ENCODE measurements around the gene PGGHG. TPM values are rescaled to one million over a fixed set of nuclear protein-coding genes. Genes with fewer than 3 reads are reported as not detected.

The PGGHG gene
- total RNA-seq, 1 donor from 2014 or later = 13.1 TPM

DNA sequence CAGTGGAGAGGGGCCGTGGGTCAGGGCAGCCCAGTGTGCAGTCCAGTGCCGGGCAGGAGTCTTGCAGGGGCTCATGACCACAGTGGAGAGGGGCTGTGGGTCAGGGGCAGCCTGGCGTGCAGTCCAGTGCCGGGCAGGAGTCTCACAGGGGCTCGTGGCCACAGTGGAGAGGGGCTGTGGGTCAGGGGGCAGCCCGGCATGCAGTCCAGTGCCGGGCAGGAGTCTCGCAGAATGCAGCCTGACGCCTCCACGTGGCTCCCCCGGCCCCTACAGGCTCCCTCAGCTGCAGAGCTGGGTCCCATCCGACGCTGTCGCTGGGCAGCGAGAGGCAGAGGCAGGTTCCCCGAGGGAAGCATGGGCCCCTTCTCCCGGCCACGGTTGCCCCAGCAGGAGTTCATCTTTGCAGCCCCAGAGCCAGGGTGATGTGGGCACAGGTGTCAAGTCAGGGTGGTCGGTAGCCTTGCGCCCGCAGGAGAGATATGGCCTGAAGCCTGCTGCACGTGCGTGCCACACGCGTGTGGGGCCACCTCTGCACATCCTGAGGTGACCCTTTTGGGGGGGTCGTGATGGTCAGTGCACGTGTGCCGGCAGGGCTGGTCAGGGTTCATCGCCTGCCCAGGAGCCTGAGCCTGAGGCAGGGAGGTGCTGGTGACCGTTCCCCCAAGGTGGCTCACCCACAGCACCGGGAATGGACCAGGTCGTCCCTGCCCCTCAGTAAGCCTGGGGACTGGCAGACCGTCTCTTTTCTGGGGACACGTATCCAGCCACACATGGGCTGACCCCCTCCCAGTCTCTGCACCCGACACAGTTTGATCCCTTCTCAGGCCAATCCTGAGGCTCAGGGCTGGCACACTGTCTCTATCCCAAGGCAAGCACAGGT lies 7.5 kb downstream of the PGGHG start:
- DNase-seq (ENCODE audit: low read depth) = no peak
- TF ChIP-seq CTCF (conservative IDR thresholded peaks at IDR 0.05; ENCODE audit: low read depth, low read length) = no peak
- H3K4me3 ChIP-seq (ENCODE audit: low read depth, low read length) = no peak overlapping the region

DNA sequence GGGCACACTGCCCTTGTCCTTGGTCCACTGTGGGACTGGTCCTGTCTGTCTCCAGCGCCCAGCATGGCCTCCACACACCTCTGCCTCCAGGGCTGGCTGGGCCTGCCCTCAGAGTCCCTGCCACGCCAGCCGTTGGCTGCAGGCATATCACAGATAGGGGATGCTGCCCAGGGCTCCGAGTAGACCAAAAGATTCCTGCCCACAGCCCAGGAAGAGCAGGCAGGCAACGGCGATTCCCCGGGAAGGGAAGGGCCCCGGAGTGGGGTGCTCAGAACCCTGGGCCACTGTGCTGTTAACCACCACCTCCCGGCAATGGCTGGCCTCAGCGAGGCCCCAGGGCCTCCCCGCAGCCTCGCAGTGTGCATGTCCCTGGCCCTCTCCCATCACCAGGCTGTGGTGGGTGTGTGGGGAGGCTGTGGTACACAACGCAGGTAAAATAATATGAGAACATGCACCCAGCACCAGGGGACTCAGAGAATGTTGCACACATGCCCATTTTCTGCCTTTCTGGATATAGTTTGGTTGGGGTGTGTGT lies 8.2 kb downstream of the PGGHG start:
- no peak overlapping the region for H3K4me3 ChIP-seq (ENCODE audit: low read depth, low read length)
- no peak for DNase-seq (ENCODE audit: low read depth)
- TF ChIP-seq CTCF (conservative IDR thresholded peaks at IDR 0.05; ENCODE audit: low read depth, low read length) = no peak

DNA sequence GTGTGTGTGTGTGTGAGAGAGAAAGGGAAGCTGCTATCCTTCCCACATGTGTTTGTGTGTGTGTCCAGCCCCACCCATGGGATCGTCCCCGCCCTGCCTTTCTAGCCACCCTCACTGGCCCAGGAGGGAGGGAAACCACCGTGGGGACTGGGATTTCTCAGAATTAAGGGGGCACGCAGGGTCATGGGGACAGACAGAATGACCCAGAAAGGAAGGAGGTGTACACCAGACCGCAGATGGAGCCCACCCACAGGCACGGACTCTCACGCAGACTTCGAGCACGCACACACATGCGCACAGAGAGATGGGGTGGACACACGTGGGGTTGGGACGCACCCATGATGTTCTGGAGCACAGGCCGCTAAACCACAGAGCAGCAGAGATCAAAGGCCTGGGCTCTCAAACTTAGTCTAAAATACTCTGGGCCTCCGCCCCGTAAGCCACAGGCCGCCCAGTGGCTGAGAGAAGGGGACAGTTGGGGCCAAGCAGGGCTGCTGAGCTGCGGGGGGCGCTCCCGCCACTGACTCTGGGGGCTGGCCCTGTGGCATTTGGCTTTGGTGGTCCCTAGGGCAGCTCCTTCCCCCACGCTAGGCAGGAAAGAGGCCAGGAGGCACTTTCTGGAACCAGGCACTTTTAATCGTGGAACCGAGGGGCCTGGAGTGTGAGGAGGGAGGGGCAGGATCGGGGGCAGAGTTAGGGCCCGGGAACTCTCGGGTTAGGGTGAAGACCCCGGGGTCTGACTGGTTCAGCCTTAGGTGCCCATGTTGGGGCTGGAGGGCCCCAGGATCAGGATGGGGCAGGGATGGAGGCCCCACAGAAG lies 8.9 kb downstream of the PGGHG start:
- DNase-seq (ENCODE audit: low read depth) = no peak
- no peak for TF ChIP-seq CTCF (conservative IDR thresholded peaks at IDR 0.05; ENCODE audit: low read depth, low read length)
- H3K4me3 ChIP-seq (ENCODE audit: low read depth, low read length) = no peak overlapping the region

- DNase-seq (ENCODE audit: low read depth) = no peak
- no peak overlapping the region for H3K4me3 ChIP-seq (ENCODE audit: low read depth, low read length)
- no peak for TF ChIP-seq CTCF (conservative IDR thresholded peaks at IDR 0.05; ENCODE audit: low read depth, low read length)
Observed at GRCh38 chr11:298406-299065, 9.6 kb downstream of the PGGHG start.

DNA sequence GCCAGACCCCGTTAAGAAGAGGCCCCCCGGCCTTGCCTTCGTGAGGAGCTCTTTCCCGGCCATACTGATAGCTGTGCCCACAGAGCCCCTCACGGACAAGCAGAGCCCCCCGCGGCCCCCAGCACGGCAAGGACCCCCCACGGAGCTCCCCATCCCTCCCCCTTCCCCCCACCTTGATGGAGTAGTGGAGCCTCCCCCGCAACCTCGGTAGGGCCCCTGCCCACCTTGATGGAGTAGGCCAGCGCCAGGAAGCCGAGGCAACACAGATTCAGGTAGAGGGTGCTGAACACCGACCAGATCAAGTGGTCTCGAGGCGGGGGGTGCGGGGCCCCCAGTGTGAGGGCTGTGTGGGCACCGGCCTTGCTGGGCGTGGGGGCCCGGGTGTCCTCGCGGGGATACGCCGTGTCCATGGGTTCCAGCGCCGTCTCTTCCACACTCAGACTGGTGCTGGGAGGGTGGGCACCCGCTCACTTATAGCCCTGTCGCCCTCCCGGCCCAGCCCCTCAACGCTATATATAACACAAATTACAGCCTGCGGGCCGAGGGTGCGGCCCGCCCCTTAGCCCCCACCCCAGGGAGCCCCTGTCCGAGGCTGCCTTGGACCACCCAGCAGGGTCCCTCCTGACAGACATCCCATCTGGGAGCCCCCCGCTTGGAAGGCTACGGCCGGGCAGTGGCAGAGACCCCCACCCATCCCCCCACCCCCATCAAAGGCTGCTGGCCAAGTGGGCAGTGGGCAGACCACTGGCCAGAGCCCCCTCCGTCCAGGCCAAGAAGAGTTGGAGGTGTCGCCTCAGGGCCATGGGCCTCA lies 10.4 kb downstream of the PGGHG start, which contains the start of gene IFITM5:
Gene IFITM5 (minus strand): TSS at position 446 of the 811 bp plus-strand sequence. CDS start 36 bp downstream, at position 410.
- TF ChIP-seq CTCF (conservative IDR thresholded peaks at IDR 0.05; ENCODE audit: low read depth, low read length) = no peak

More for the DNA sequence above, 10.4 kb downstream of the PGGHG start, which contains the start of gene IFITM5:
- no peak for DNase-seq (ENCODE audit: low read depth)
- no peak within 1 kb of the TSS for H3K4me3 ChIP-seq (ENCODE audit: low read depth, low read length)

All from epithelial cell of proximal tubule (primary cell).